CD4-positive, CD25-positive, alpha-beta regulatory T cell (primary cell): ENCODE data around the gene PLXDC2. TPM values are rescaled to one million over a fixed set of nuclear protein-coding genes. Genes with fewer than 3 reads are reported as not detected.

Experiments used
- ATAC-seq, 2 donors: fragments of 150-1000 bp; cut with Tn5 transposase; one replicate each; pipeline ENCODE4 v1.10.0; 2021; ENCODE audit warnings: low read depth in 2 of 2, moderate number of reproducible peaks in 2 of 2, moderate library complexity in 1 of 2
- DNase-seq, 3 donors: peaks; one replicate each; pipeline versions ENCODE4 v3.0.0 to v3.0.0-alpha.2; 2012 to 2022; ENCODE audit warnings: mixed read lengths in 1 of 3
- H3K27ac ChIP-seq: one replicate; pipeline ENCODE4 v1.7.0; 2013; ENCODE audit warnings: mild to moderate bottlenecking, low read length; ENCODE audit not compliant: insufficient read depth, poor library complexity, severe bottlenecking
- H3K27me3 ChIP-seq: one replicate; pipeline ENCODE4 v1.7.0; 2013; ENCODE audit warnings: low read length; ENCODE audit not compliant: control insufficient read depth, insufficient read depth
- H3K36me3 ChIP-seq: one replicate; pipeline ENCODE4 v1.7.0; 2013; ENCODE audit warnings: mild to moderate bottlenecking, low read length, moderate library complexity; ENCODE audit not compliant: control insufficient read depth, insufficient read depth
- H3K4me1 ChIP-seq: 2 replicates; pipeline ENCODE4 v1.7.0; 2013; ENCODE audit warnings: mild to moderate bottlenecking, low read length; ENCODE audit not compliant: insufficient read depth, control insufficient read depth, poor library complexity, severe bottlenecking
- H3K4me3 ChIP-seq: one replicate; pipeline ENCODE4 v1.7.0; 2013; ENCODE audit warnings: low read depth, mild to moderate bottlenecking, low read length, moderate library complexity
- H3K9me3 ChIP-seq, 2 experiments: 1 replicate in 1 of 2; 2 replicates in 1 of 2; pipeline ENCODE4 v1.7.0; 2013; ENCODE audit warnings: low read length in 2 of 2, mild to moderate bottlenecking in 1 of 2, moderate library complexity in 1 of 2; ENCODE audit not compliant: control insufficient read depth in 2 of 2
- H3K27ac Mint-ChIP-seq, 3 donors: one replicate each; pipeline ENCODE4 v1.8.0; 2020 to 2022; ENCODE audit warnings: mild to moderate bottlenecking in 3 of 3, mixed read lengths in 3 of 3, moderate library complexity in 2 of 3
- H3K27me3 Mint-ChIP-seq: one replicate; pipeline ENCODE4 v1.8.0; 2022; ENCODE audit warnings: mild to moderate bottlenecking, mixed read lengths
- H3K36me3 Mint-ChIP-seq: one replicate; pipeline ENCODE4 v1.8.0; 2020; ENCODE audit warnings: mixed read lengths
- H3K4me1 Mint-ChIP-seq, 4 donors: one replicate each; pipeline ENCODE4 v1.8.0; 2020 to 2022; ENCODE audit warnings: mixed read lengths in 4 of 4, mild to moderate bottlenecking in 1 of 4
- H3K4me3 Mint-ChIP-seq, 4 donors: one replicate each; pipeline ENCODE4 v1.8.0; 2020 to 2022; ENCODE audit warnings: mild to moderate bottlenecking in 4 of 4, mixed read lengths in 4 of 4, moderate library complexity in 3 of 4
- H3K9me3 Mint-ChIP-seq, 7 donors: one replicate each; pipeline ENCODE4 v1.8.0; 2020 to 2022; ENCODE audit warnings: mixed read lengths in 7 of 7, mild to moderate bottlenecking in 3 of 7, moderate library complexity in 2 of 7
- polyA plus RNA-seq, 4 donors: library from polyadenylated mRNA; unstranded; fragments of 300-500 nt; fragmentation: Illumina TruSeq; gene quantifications; one replicate each; pipeline ENCODE4 v1.2.3, GENCODE V29; 2021
- total RNA-seq: library from RNA; stranded (reverse); gene quantifications from one replicate; pipeline ENCODE4 v1.2.3, GENCODE V29; 2022

Gene PLXDC2
- total and polyA plus RNA-seq, 5 donors from 2014 or later: 0.03 to 1.8 (median 0.10) TPM; not detected in 2

- H3K36me3 ChIP-seq: no peaks in the 10 kb centered on the region
- no peaks in the 10 kb centered on the region for H3K36me3 Mint-ChIP-seq
- H3K27me3 Mint-ChIP-seq: no peaks in the 10 kb centered on the region
- H3K4me1 Mint-ChIP-seq: no peaks in the 10 kb centered on the region
- peaks cover 0 to 25% (median 7%) of the 10 kb centered on the region in 7 donors for H3K9me3 Mint-ChIP-seq
- DNase-seq (no peak), ATAC-seq (no peak)
- H3K27ac ChIP-seq: no peak overlapping the region
- no peaks in the 10 kb centered on the region for H3K4me1 ChIP-seq
- H3K4me3 ChIP-seq: no peak overlapping the region
- no peak overlapping the region for H3K27ac Mint-ChIP-seq
- H3K27me3 ChIP-seq: no peaks in the 10 kb centered on the region
- no peak overlapping the region for H3K4me3 Mint-ChIP-seq
- H3K9me3 ChIP-seq: no peaks in the 10 kb centered on the region
Observed at GRCh38 chr10:19917751-19918478, 101.7 kb downstream of the PLXDC2 start.

- Mint-ChIP-seq H3K27me3 (no peaks in the 10 kb centered on the region), H3K27ac (no peak overlapping the region), H3K9me3 (peaks cover 1 to 25% (median 5%) of the 10 kb centered on the region in 7 donors), H3K4me1 (no peaks in the 10 kb centered on the region), H3K36me3 (no peaks in the 10 kb centered on the region), H3K4me3 (no peak overlapping the region)
- Histone ChIP-seq H3K27me3 (no peaks in the 10 kb centered on the region), H3K9me3 (no peaks in the 10 kb centered on the region), H3K4me1 (no peaks in the 10 kb centered on the region), H3K4me3 (no peak overlapping the region), H3K27ac (no peak overlapping the region), H3K36me3 (no peaks in the 10 kb centered on the region)
- ATAC-seq: no peak
- no peak for DNase-seq
Observed at GRCh38 chr10:19918794-19919193, 102.6 kb downstream of the PLXDC2 start.

- H3K4me1 Mint-ChIP-seq: no peaks in the 10 kb centered on the region
- no peak overlapping the region for H3K27ac ChIP-seq
- H3K27me3 ChIP-seq: no peaks in the 10 kb centered on the region
- H3K36me3 ChIP-seq: no peaks in the 10 kb centered on the region
- no peaks in the 10 kb centered on the region for H3K4me1 ChIP-seq
- no peak for ATAC-seq
- peaks cover 2 to 25% (median 4%) of the 10 kb centered on the region in 7 donors for H3K9me3 Mint-ChIP-seq
- no peaks in the 10 kb centered on the region for H3K27me3 Mint-ChIP-seq
- H3K27ac Mint-ChIP-seq: no peak overlapping the region
- no peaks in the 10 kb centered on the region for H3K9me3 ChIP-seq
- no peak for DNase-seq
- H3K36me3 Mint-ChIP-seq: no peaks in the 10 kb centered on the region
- H3K4me3 ChIP-seq: no peak overlapping the region
- no peak overlapping the region for H3K4me3 Mint-ChIP-seq
Observed at GRCh38 chr10:19919671-19920070, 103.4 kb downstream of the PLXDC2 start.

- H3K4me3 ChIP-seq: no peak overlapping the region
- Mint-ChIP-seq H3K4me1 (no peaks in the 10 kb centered on the region), H3K4me3 (no peak overlapping the region), H3K27ac (no peak overlapping the region), H3K27me3 (no peaks in the 10 kb centered on the region), H3K36me3 (no peaks in the 10 kb centered on the region), H3K9me3 (peaks cover 2 to 22% (median 3%) of the 10 kb centered on the region in 7 donors)
- DNase-seq: no peak
- H3K9me3 ChIP-seq: no peaks in the 10 kb centered on the region
- no peaks in the 10 kb centered on the region for H3K4me1 ChIP-seq
- no peak overlapping the region for H3K27ac ChIP-seq
- H3K36me3 ChIP-seq: no peaks in the 10 kb centered on the region
- H3K27me3 ChIP-seq: no peaks in the 10 kb centered on the region
- no peak for ATAC-seq
Observed at GRCh38 chr10:19920075-19920726, 104.0 kb downstream of the PLXDC2 start.

- Histone ChIP-seq H3K27ac (no peak overlapping the region), H3K4me3 (no peak overlapping the region), H3K36me3 (no peaks in the 10 kb centered on the region), H3K9me3 (peaks cover 0 to 4% of the 10 kb centered on the region in 2 experiments), H3K27me3 (no peaks in the 10 kb centered on the region), H3K4me1 (no peaks in the 10 kb centered on the region)
- no peaks in the 10 kb centered on the region for H3K36me3 Mint-ChIP-seq
- ATAC-seq (no peak), DNase-seq (no peak)
- peaks cover 1 to 15% (median 5%) of the 10 kb centered on the region in 7 donors for H3K9me3 Mint-ChIP-seq
- no peaks in the 10 kb centered on the region for H3K27me3 Mint-ChIP-seq
- H3K4me3 Mint-ChIP-seq: no peak overlapping the region
- H3K27ac Mint-ChIP-seq: no peak overlapping the region
- no peaks in the 10 kb centered on the region for H3K4me1 Mint-ChIP-seq
Observed at GRCh38 chr10:19921300-19922140, 105.3 kb downstream of the PLXDC2 start.

GRCh38 chr10:19922236-19922963, 106.2 kb downstream of the PLXDC2 start:
- Mint-ChIP-seq H3K4me3 (no peak overlapping the region), H3K27me3 (peaks cover 5% of the 10 kb centered on the region), H3K4me1 (no peaks in the 10 kb centered on the region), H3K9me3 (peaks cover 1 to 20% (median 6%) of the 10 kb centered on the region in 7 donors), H3K36me3 (no peaks in the 10 kb centered on the region), H3K27ac (no peak overlapping the region)
- Histone ChIP-seq H3K4me3 (no peak overlapping the region), H3K4me1 (no peaks in the 10 kb centered on the region), H3K36me3 (no peaks in the 10 kb centered on the region), H3K27ac (no peak overlapping the region), H3K9me3 (peaks cover 0 to 4% of the 10 kb centered on the region in 2 experiments), H3K27me3 (no peaks in the 10 kb centered on the region)
- DNase-seq (no peak), ATAC-seq (no peak)

GRCh38 chr10:19925064-19925463, 108.8 kb downstream of the PLXDC2 start:
- no peak for ATAC-seq
- no peak overlapping the region for H3K27ac ChIP-seq
- peaks cover 0 to 6% of the 10 kb centered on the region in 2 experiments for H3K9me3 ChIP-seq
- no peaks in the 10 kb centered on the region for H3K27me3 ChIP-seq
- H3K4me1 ChIP-seq: no peaks in the 10 kb centered on the region
- no peaks in the 10 kb centered on the region for H3K36me3 ChIP-seq
- DNase-seq: no peak
- Mint-ChIP-seq H3K27me3 (peaks cover 5% of the 10 kb centered on the region), H3K4me3 (no peak overlapping the region), H3K4me1 (no peaks in the 10 kb centered on the region), H3K9me3 (peaks cover 3 to 20% (median 7%) of the 10 kb centered on the region in 7 donors), H3K27ac (no peak overlapping the region), H3K36me3 (no peaks in the 10 kb centered on the region)
- H3K4me3 ChIP-seq: no peak overlapping the region
